ENCODE results near the gene PPFIBP2.
"Not testable (repeated sequence)": the region's sequence is repeated elsewhere in the genome, so short reads cannot be mapped to it uniquely, and the experiment has no call there.

The PPFIBP2 gene

GRCh38 chr11:7638710-7639642 lies 125.2 kb downstream of the PPFIBP2 start:
- DNase-seq, result no peak

DNA sequence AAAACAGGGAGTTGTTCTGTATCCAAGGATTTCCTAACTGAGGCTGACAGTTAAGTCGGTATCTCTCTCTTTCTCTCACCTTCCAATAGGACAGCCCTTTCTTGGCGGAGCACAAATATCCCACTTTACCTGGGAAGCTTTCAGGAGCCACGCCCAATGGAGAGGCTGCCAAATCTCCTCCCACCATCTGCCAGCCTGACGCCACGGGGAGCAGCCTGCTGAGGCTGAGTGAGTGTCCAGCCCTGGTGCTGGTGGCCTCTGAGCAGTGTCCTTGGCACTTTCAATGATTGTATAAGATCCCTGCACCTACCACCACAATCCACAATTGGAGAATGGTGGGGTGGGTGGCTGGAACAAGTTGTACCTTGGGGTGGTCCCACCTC lies 125.8 kb downstream of the PPFIBP2 start:
- DNase-seq, result no peak

DNA sequence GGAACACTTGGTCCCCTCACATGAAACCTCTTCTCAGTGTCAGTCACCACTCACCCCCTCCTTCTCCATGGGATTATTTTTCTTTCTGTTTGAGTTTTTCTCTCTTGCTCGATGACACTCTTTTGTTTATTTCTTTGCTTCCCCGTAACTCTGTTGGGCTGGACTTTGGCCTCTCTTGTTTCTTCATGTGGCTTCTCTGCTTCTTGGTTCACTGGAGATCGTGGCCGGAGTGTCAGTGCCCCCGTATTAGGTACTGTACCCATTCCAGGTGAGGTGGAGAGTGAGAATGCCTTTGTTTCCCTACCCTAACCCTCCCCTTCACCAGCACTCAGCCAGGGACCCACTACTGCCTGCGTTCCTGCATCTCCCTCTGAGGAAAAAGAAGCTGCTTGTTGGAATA lies 127.0 kb downstream of the PPFIBP2 start:
- no peak for DNase-seq

GRCh38 chr11:7642747-7643146 lies 128.9 kb downstream of the PPFIBP2 start:
- no peak for DNase-seq

GRCh38 chr11:7643314-7643713 lies 129.5 kb downstream of the PPFIBP2 start:
- DNase-seq, result no peak

DNA sequence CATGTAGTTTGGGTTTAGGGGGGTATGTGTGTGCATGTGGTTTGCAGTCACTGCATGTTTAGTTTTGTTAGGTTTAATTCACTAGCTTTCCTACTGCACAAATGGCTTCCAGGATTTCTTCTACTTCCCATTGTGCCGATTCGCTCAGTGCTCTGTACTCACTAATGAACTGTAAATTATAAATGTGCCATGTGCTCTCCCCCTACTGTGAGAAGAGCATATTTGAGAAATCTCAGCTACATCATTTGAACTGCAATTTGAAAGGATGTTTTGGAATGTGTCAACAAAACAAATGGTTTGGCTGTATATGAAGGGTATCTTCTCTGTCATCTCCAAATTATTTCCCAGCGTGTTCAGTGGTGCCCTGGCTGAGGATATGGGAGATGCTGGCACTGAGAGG lies 131.4 kb downstream of the PPFIBP2 start:
- DNase-seq, result no peak

- DNase-seq, result no peak
These were observed 133.1 kb downstream of the PPFIBP2 start for GRCh38 chr11:7646866-7647265.

- DNase-seq, result no peak
These were observed 134.5 kb downstream of the PPFIBP2 start for GRCh38 chr11:7648264-7648663.

- DNase-seq, result peak; percentile 75
These were observed 137.3 kb downstream of the PPFIBP2 start for GRCh38 chr11:7651140-7651551.

DNA sequence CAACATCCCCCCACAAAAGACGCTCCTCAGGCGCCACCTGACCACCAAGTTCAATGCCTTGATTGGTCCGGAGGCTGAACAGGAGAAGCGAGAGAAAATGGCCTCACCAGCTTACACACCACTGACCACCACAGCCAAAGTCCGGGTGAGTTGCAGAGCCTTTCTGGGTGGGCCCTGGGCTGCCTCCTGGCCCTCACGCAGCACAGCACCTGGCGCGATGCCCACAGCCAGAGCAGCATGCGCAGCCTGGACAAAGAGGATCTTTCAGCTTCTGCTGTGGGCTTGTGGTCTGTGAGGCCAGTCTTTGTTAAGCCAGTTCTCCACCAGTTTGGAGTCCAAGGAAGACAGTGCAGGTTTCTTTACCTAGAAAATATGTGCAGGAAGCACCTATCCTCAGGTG lies 137.9 kb downstream of the PPFIBP2 start:
- DNase-seq, result no peak

DNA sequence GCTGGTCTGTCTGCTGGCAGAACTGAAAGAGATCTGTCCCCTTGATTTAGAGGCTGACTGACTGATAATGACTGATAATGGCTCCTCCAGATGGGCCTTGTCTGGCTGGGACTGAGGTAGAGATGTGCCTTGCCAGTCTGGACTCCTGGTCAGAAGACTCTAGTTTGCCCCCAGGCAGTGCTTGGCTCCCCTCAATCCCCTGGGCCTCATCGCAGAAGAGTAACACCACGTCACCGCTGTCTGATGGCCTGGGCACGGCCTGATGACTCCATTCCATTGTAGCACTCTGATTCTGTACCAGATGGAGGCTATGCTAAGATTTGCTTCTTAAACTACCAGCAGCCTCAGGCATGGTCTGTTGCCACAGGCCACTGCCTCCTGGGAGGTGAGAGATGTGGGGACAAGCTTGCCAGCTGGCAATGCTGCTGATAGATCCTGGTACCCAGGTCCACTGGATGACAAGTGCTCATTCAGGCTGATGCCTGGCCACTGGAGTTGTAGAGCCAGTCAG lies 140.5 kb downstream of the PPFIBP2 start:
- no peak for DNase-seq

- peak; percentile 28 for DNase-seq
These were observed 141.7 kb downstream of the PPFIBP2 start for GRCh38 chr11:7655253-7656217.

DNA sequence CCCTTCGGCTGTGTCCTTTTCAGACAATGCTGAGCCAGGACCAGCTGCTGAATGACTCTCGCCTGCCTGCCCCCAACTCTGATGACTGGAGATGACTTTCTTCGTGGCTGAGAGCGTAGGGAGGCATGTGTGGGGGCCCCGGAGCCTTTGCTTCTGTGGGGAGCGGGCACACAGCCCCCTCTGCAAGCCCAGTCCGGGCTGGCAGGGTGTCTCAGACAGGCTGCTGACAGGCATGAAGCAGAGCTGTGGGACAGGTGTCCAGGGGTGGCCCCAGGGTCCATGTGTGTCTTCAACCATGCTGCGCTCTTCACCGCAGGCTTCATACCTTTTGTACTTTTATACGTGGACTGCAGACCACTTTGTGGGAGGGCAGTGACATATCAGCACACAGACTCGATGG lies 142.9 kb downstream of the PPFIBP2 start:
- DNase-seq, result no peak

DNA sequence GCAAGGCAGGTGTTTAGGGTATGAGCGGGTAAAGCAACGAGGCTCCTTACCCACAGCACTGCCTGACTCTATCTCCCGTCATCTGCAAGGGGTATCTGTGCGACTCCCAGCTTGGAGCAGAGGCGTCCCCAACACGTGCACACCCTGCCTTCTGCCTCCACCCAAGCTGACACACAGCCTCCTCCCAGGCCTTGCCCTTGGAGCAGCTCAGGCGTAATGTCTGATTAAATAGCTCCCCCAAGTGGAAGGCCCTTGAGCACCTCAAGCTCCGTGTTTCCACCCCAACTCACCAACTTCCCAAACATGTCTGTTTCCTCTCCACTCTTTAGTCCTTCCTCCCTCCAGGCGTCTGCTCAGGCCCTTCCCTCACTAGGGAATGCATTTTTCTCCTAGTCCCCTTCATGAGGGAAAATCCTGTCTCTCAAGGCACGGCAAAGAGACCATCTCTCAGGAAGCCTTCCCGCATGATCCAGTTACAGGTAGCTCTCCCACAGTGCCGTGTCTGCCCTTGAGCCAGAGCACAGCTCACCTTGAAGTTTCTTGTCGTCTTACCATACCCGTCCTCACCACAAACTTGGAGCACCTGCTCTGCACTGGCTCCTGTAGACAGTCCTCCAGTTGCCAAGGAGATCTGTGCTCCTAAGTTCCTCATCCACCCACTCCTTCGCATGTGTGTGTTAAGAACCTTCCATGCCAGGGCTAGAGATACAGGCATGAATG lies 143.7 kb downstream of the PPFIBP2 start:
- DNase-seq, result peak; percentile 67

- DNase-seq, result not testable (repeated sequence)
These were observed 149.7 kb downstream of the PPFIBP2 start for GRCh38 chr11:7663531-7663930.

DNA sequence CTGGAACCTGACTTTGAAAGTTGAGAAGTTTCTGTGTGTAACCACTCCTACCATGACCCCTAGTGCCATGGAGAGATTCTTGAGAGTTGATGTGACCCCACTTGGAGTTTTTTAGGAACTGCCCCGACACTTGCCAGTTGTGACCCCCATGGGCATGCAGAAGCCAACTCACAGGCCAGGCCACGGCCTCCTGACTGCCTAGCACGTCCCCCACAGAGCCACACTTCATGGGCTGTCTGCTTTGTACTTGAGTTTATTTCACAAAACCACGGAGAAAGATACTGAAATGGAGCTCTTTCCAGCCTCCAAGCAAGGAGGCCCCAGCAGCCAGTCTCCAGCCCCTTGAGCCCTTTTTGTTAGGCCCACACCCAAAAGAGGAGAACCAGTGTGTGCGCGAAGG lies 151.1 kb downstream of the PPFIBP2 start:
- no peak for DNase-seq

- peak; percentile 65 for DNase-seq
These were observed 151.9 kb downstream of the PPFIBP2 start for GRCh38 chr11:7665473-7666291.

DNA sequence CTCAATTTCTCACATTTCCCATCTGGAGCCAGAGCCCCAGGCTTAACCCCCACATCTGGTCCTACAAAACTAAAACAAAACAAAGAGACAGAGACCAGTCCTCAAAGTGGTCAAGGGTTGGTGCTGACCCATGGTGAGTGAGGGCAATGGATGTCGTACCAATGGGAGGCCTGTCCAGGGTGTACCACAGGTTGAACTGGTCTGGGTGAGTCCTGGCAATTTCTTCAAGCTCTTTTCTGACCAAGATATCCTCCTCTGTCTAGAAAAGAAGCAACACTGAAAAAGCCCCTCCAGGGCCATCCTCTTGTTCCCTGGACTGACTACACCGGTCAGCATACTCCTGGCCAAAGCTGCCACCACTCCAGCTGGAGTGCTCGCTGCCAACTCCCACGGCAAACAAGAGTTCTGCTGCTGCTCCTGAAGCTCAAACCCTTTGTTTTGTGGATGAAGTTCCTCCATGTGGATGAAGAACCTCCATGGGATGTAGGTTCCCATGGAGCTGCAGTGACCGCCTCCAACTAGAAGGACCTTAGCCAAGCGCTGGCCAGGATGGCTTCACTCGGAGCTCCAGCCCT lies 152.6 kb downstream of the PPFIBP2 start:
- no peak for DNase-seq

DNA sequence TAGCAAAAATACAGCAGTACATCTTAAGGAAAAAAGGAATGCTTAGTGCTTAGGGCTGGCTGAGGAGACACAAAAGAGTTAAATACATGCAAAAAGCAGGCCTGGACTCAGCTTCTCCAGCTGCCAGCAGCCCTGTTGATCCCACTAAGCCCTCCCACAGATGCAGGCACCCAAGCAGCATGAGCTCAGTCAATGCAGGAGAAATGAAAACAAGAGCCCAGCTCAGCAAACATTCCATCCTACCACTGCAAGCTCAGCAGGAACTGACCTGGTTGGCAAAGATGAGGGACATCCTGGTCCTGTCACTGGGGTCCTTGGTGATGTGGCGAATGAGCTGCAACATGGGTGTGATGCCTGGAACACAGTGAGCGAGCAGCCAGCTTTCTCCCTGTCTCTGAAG lies 153.7 kb downstream of the PPFIBP2 start:
- DNase-seq, result no peak

DNA sequence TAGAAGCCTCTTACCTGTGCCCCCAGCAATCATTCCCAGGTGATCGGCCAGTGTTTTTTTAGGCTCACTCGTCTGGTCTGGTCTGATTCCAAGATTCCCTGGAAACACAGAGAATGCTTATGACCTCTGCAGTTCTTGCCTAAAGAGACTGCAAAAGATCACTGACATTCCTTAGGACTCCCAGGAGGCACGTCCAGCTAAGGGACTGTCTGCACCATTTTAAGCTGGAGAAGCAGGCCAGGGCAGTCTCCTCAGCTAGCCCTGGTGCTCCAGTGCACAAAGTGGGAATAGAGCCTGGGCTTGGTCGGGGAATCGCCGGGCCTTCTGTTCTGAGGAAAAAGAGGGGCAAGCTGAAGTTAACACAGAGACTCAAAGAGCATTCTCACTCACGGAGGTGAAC lies 154.7 kb downstream of the PPFIBP2 start:
- DNase-seq, result no peak

DNA sequence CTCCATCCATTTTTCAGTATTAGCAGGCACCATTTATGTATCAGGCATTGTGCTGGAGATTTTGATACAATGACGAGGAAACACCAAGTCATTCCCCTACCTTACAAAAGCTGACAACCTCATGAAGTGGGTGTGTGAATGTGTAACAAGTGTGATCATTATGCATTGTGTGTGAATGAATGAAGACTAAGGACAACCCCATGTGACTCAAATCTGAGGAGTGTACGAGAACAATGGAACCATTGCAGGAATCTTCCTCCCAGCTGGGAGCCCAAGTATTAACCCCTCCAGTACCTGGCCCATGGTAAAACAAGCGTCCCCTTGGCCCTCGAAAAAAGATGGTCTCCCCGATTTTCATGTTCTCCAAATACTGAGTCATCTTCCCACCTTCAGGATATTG lies 155.1 kb downstream of the PPFIBP2 start:
- no peak for DNase-seq

Measured in EL (cell line).